Fibroblast of mammary gland (primary cell): ENCODE results near the gene LY6G6C.
"Not testable (repeated sequence)": the region's sequence is repeated elsewhere in the genome, so short reads cannot be mapped to it uniquely, and the experiment has no call there.

Experiments
- DNase-seq: peaks from one replicate; pipeline ENCODE4 v3.0.0-alpha.2; 2010; ENCODE audit warnings: low read depth
- H3K4me3 ChIP-seq: 2 replicates; pipeline ENCODE4 v1.5.1; 2011; ENCODE audit warnings: low read depth, mild to moderate bottlenecking, low read length, moderate library complexity; ENCODE audit not compliant: control insufficient read depth
- CTCF ChIP-seq: conservative IDR thresholded peaks from 2 replicates; pipeline ENCODE4 v1.5.1; 2011; ENCODE audit warnings: low read depth, low read length, inconsistent platforms; ENCODE audit not compliant: control insufficient read depth, insufficient read depth

LY6G6C gene

GRCh38 chr6:31711233-31711632 lies 10.3 kb downstream of the LY6G6C start:
- no peak for TF ChIP-seq CTCF
- no peak for DNase-seq
- H3K4me3 ChIP-seq = no peak overlapping the region

- no peak overlapping the region for H3K4me3 ChIP-seq
- no peak for DNase-seq
- TF ChIP-seq CTCF = no peak
Observed at GRCh38 chr6:31710523-31711219, 10.9 kb downstream of the LY6G6C start.

DNA sequence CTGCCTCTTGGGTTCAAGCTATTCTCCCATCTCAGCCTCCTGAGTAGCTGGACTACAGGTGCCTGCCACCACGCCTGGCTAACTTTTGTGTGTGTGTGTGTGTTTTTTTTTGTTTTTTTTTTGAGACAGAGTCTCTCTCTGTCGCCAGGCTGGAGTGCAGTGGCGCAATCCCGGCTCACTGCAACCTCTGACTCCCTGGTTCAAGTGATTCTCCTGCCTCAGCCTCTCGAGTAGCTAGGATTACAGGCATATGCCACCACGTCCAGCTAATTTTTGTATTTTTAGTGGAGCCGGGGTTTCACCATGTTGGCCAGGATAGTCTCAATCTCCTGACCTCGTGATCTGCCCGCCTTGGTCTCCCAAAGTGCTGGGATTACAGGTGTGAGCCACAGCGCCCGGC lies 12.4 kb downstream of the LY6G6C start:
- H3K4me3 ChIP-seq, DNase-seq: not testable (repeated sequence)

DNA sequence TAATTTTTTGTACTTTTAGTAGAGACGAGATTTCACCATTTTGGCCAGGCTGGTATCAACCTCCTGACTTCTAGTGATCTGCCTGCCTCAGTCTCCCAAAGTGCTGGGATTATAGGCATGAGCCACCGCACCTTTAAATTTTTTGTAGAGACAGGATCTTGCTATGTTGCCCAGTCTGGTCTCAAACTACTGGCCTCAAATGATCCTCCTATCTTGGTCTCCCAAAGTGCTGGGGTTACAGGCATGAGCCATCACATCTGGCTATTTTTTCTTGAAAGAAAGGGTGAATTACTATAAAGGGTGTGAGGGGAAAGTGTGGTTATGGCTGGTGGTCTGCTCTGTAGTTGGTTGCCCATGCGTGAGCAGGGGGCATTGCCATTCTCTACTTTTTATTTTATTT lies 13.3 kb downstream of the LY6G6C start:
- H3K4me3 ChIP-seq = no peak overlapping the region
- DNase-seq = no peak
- no peak for TF ChIP-seq CTCF

DNA sequence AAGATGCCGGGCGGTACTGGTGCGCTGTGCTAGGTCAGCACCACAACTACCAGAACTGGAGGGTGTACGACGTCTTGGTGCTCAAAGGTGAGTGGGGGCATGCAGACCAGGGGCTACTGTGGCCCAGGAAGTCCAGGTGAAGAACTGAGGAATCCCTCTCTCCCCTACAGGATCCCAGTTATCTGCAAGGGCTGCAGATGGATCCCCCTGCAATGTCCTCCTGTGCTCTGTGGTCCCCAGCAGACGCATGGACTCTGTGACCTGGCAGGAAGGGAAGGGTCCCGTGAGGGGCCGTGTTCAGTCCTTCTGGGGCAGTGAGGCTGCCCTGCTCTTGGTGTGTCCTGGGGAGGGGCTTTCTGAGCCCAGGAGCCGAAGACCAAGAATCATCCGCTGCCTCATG lies 13.8 kb downstream of the LY6G6C start:
- DNase-seq = no peak
- TF ChIP-seq CTCF = no peak
- H3K4me3 ChIP-seq = no peak overlapping the region

- TF ChIP-seq CTCF = no peak
- no peak within 1 kb of the TSS for H3K4me3 ChIP-seq
- no peak for DNase-seq
Observed at GRCh38 chr6:31706599-31706998, 14.9 kb downstream of the LY6G6C start, which contains the start of gene LY6G6F. Gene LY6G6F, plus strand, starts transcription at chr6:31706866. Its CDS starts 41 bp downstream, at chr6:31706907.

DNA sequence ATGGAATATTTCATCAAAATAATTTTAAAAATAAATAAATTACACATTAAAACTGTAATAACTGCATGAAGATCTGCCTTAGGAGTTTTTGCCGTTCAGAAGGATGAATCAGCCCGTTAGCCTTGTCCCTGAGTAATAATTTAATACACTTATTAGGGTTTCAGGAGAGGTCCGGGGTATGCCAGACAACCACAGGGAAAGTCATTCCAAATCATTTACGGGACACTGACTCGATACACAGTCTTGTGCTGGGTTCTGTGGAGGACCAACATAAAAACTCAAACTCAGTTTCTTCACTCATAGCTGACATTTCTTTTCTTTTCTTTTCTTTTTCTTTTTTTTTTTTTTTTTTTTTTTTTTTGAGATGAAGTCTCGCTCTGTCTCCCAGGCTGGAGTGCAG lies 15.6 kb downstream of the LY6G6C start:
- no peak overlapping the region for H3K4me3 ChIP-seq
- TF ChIP-seq CTCF = no peak
- no peak for DNase-seq
